Aorta (tissue), 5 donors: ENCODE data around the gene KHDC1. TPM values are rescaled to one million over a fixed set of nuclear protein-coding genes. Genes with fewer than 3 reads are reported as not detected.
"Not testable (repeated sequence)": the region's sequence is repeated elsewhere in the genome, so short reads cannot be mapped to it uniquely, and the experiment has no call there.

Experiments
- ATAC-seq: fragments of 200-7000 bp; cut with Tn5 transposase; one replicate; pipeline ENCODE4 v1.9.1; 2022; ENCODE audit warnings: moderate library complexity; ENCODE audit not compliant: low FRiP score
- DNase-seq, 2 donors: peaks; one replicate each; pipeline ENCODE4 v3.0.0-alpha.2; 2020
- H3K27ac ChIP-seq, 2 donors: one replicate each; pipeline ENCODE4 v1.5.1; 2013; ENCODE audit warnings: low read length in 2 of 2, mild to moderate bottlenecking in 2 of 2, moderate library complexity in 2 of 2, control low read depth in 1 of 2, inconsistent platforms in 1 of 2, low read depth in 1 of 2
- H3K27me3 ChIP-seq, 2 donors: one replicate each; pipeline ENCODE4 v1.6.1; 2013; ENCODE audit warnings: control low read depth in 1 of 2, low read length in 1 of 2, mild to moderate bottlenecking in 1 of 2, moderate library complexity in 1 of 2; ENCODE audit not compliant: insufficient read depth in 2 of 2, control insufficient read depth in 1 of 2
- H3K36me3 ChIP-seq, 2 donors: one replicate each; pipeline ENCODE4 v1.6.1; 2013; ENCODE audit warnings: control low read depth in 1 of 2, low read length in 1 of 2, mild to moderate bottlenecking in 1 of 2; ENCODE audit not compliant: insufficient read depth in 2 of 2, control insufficient read depth in 1 of 2
- H3K4me1 ChIP-seq, 2 donors: one replicate each; pipeline ENCODE4 v1.6.1; 2013; ENCODE audit warnings: low read length in 2 of 2, control low read depth in 1 of 2, mild to moderate bottlenecking in 1 of 2, moderate library complexity in 1 of 2; ENCODE audit not compliant: insufficient read depth in 2 of 2, control insufficient read depth in 1 of 2
- H3K4me3 ChIP-seq, 2 donors: one replicate each; pipeline ENCODE4 v1.5.1; 2013; ENCODE audit warnings: low read length in 2 of 2, control low read depth in 1 of 2, mild to moderate bottlenecking in 1 of 2
- H3K9me3 ChIP-seq: one replicate; pipeline ENCODE4 v1.6.1; 2013; ENCODE audit warnings: mild to moderate bottlenecking, low read length; ENCODE audit not compliant: control insufficient read depth
- WGBS, 2 donors: extraction: QIAGEN DNeasy Blood & Tissue Kit; methylation state at CpG; one replicate each; pipeline ENCODE4 v1.1.7; 2013; 5-methylcytosine and 5-hydroxymethylcytosine counted together
- intact Hi-C, 2 donors: fragments of 100-400 bp; cut with DNase I; formaldehyde crosslinking; loops; one replicate each; pipeline versions ENCODE4 v1.14.2 to v1.15.0; 2022
- long read RNA-seq, 2 donors: library from polyadenylated mRNA; unstranded; transcript quantifications; one replicate each; pipeline ENCODE4 v2.0.0, GENCODE V29; 2020 to 2021
- polyA plus RNA-seq, 2 donors: library from polyadenylated mRNA; stranded (reverse); fragments of 200-250 nt; gene quantifications; one replicate each; pipeline ENCODE4 v1.2.3, GENCODE V29; 2013
- total RNA-seq, 2 donors: library from RNA; stranded (reverse); fragmentation: NEBNext Ultra II Directional; extraction: Animal tissue kit (Norgen Biotek cat#: 25700); gene quantifications; one replicate each; pipeline ENCODE4 v1.2.1, GENCODE V29; 2021
- donor health status: healthy with polysubstance abuse.
- donor health status: Bipolar disorder and iron deficiency.
- donor health status: DM: no; HTN: no; CAD: no.
- donor health status: DM: no; HTN: no; CAD: no.
- donor health status: DM: yes; HTN: yes; CAD: no.

The KHDC1 gene, protein sequence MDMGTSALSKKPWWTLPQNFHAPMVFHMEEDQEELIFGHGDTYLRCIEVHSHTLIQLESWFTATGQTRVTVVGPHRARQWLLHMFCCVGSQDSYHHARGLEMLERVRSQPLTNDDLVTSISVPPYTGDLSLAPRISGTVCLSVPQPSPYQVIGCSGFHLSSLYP
- 1 to 10 TPM; 1.8 to 2.8 TPM for total RNA-seq
- polyA plus RNA-seq, result 1 to 10 TPM; 3.6 to 4.0 TPM
- long read RNA-seq, donor 1, partial matches to known transcripts, result 0 of 9 reads
- long read RNA-seq, donor 1, other reads (novel, unspliced or antisense), result 6 of 9 reads
- long read RNA-seq, donor 2, partial matches to known transcripts, result 0 of 10 reads
- long read RNA-seq, donor 2, other reads (novel, unspliced or antisense), result 9 of 10 reads

GRCh38 chr6:73262671-73263569 lies at the start of gene KHDC1:
Gene KHDC1, minus strand, starts transcription at chr6:73263196. Its CDS starts 20,679 bp downstream, at chr6:73242517.
- Histone ChIP-seq H3K27me3 (no peaks in the 10 kb centered on the region), H3K4me1 (no peaks in the 10 kb centered on the region), H3K9me3 (no peaks in the 10 kb centered on the region), H3K27ac (peak within 1 kb of the TSS in 1 of 2 donors; percentile 22), H3K4me3 (peak within 1 kb of the TSS; percentile 71 to 77), H3K36me3 (no peaks in the 10 kb centered on the region)
- WGBS, 2 donors, result 0 to 1% methylated on average over 46 to 63 of the region's 63 CpGs
- ATAC-seq, result peak; percentile 80
- peak; percentile 62 to 83 for DNase-seq
- intact Hi-C loops, result no loop called here

GRCh38 chr6:73310503-73310845 lies 47.5 kb upstream of the KHDC1 start:
- H3K4me3 ChIP-seq, result peak overlapping the region; percentile 55 to 72
- H3K27ac ChIP-seq, ATAC-seq, H3K27me3 ChIP-seq, H3K4me1 ChIP-seq, H3K9me3 ChIP-seq, intact Hi-C loops, DNase-seq, H3K36me3 ChIP-seq: not testable (repeated sequence)
- 1 to 4% methylated on average over 4 of the region's 4 CpGs for WGBS, 2 donors

GRCh38 chr6:73309785-73310502 lies 46.9 kb upstream of the KHDC1 start:
- no peaks in the 10 kb centered on the region for H3K27me3 ChIP-seq
- H3K4me1 ChIP-seq, result no peaks in the 10 kb centered on the region
- WGBS, 2 donors, result 0% methylated on average over 59 of the region's 59 CpGs
- DNase-seq (peak; percentile 65 to 86), ATAC-seq (peak; percentile 93)
- no peaks in the 10 kb centered on the region for H3K9me3 ChIP-seq
- no peak overlapping the region for H3K27ac ChIP-seq
- intact Hi-C loops, result no loop called here
- peak overlapping the region; percentile 55 to 72 for H3K4me3 ChIP-seq
- no peaks in the 10 kb centered on the region for H3K36me3 ChIP-seq

DNA sequence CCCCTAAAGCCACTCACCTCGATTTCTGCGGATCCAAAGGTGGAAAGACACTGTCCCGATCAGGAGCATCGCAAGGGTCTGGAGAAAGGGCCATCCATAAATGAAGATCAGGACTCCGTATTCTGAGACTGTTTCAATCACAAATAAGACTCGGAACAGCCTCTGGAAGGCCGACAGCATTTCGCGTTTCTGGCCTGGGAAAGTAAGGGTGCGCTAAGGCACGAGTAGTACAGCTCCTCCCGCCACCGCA lies 46.5 kb upstream of the KHDC1 start:
- H3K9me3 ChIP-seq, result no peaks in the 10 kb centered on the region
- H3K4me3 ChIP-seq, result peak overlapping the region; percentile 55 to 72
- ATAC-seq (peak; percentile 19), DNase-seq (no peak)
- no peaks in the 10 kb centered on the region for H3K4me1 ChIP-seq
- intact Hi-C loops, result no loop called here
- H3K36me3 ChIP-seq, result no peaks in the 10 kb centered on the region
- 2% methylated on average over 13 of the region's 13 CpGs for WGBS, 2 donors
- no peak overlapping the region for H3K27ac ChIP-seq
- no peaks in the 10 kb centered on the region for H3K27me3 ChIP-seq

DNA sequence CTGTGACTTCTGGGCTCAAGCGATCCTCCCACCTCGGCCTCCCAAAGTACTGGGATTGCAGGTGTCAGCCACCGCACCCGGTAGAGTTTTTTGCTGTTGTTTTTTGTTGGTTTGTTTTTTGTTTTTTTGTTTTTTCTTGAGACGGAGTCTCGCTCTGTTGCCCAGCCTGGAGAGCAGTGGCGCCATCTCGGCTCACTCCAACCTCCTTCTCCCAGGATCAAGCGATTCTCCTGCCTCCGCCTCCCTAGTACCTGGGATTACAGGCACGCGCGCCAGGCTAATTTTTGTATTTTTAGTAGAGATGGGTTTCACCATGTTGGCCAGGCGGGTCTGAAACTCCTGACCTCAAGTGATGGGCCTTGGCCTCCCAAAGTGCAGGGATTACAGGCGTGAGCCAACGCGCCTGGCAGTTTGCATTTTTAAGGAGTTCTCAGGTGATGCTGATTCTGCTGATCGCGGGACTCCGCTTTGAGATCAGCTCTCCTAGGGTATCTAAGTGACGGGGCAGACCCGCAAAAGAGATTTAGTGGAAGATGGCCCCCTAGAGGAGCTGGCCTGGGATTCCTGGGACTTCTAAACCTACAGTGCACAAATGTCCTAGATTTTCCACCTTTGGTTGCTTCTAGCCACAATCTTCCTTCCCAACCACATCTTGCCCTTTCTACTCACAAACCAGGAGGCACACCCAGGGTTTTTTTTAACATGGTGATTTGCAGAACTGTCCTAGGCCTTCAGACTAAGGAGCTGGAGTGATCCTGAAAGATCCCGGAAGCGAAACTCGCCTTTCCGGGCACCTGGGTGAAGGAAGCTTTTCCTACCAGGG lies 45.9 kb upstream of the KHDC1 start:
- Histone ChIP-seq H3K27ac (no peak overlapping the region), H3K27me3 (no peaks in the 10 kb centered on the region), H3K4me1 (no peaks in the 10 kb centered on the region), H3K36me3 (no peaks in the 10 kb centered on the region), H3K9me3 (no peaks in the 10 kb centered on the region), H3K4me3 (peak overlapping the region; percentile 55 to 72)
- intact Hi-C loops, result no loop called here
- WGBS, 2 donors, result 70 to 76% methylated on average over 26 of the region's 26 CpGs
- no peak for DNase-seq
- no peak for ATAC-seq

DNA sequence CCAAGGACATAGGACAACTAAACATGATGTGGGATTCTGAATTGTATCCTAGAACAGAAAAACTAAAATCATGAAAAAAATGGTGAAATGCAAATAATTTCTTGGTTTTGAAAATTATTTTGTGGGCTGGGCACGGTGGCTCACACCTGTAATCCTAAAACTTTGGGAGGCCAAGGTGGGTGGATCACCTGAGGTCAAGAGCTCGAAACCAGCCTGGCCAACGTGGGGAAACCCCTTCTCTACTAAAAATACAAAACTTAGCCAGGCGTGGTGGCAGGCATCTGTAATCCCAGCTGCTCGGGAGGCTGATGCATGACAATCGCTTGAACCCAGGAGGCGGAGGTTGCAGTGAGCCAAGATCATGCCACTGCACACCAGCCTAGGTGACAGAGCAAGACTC lies 40.8 kb upstream of the KHDC1 start:
- intact Hi-C loops, H3K4me1 ChIP-seq, H3K36me3 ChIP-seq, H3K27ac ChIP-seq, DNase-seq, ATAC-seq, H3K4me3 ChIP-seq, H3K9me3 ChIP-seq, H3K27me3 ChIP-seq: not testable (repeated sequence)
- 91 to 92% methylated on average over 7 of the region's 7 CpGs for WGBS, 2 donors

DNA sequence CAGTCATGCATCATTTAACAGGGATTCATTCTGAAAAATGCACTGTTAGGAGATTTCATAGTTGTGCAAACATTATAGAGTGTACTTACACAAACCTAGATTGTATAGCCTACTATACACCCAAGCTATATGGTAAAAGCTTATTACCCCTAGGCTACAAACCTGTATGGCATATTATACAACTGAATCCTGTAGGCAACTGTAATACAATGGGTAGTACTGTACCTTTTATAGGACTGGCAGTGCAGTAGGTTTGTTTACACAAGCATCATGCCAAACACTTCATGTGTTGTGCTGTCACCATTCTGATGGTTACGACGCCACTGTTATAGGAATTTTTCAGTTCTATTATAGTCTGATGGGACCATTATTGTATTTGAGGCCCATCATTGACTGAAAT lies 39.3 kb upstream of the KHDC1 start:
- Histone ChIP-seq H3K9me3 (no peaks in the 10 kb centered on the region), H3K4me1 (no peaks in the 10 kb centered on the region), H3K36me3 (no peaks in the 10 kb centered on the region), H3K4me3 (no peak overlapping the region), H3K27me3 (no peaks in the 10 kb centered on the region), H3K27ac (no peak overlapping the region)
- ATAC-seq (no peak), DNase-seq (no peak)
- intact Hi-C loops, result no loop called here
- 79 to 88% methylated on average over 2 of the region's 2 CpGs for WGBS, 2 donors
